Kidney tubule cell (primary cell): Measurements from ENCODE around the gene ADAMTS9.

Experiments used
- DNase-seq: peaks from one replicate; pipeline ENCODE4 v3.0.0-alpha.2; 2018; ENCODE audit warnings: low spot score

The ADAMTS9 gene

DNA sequence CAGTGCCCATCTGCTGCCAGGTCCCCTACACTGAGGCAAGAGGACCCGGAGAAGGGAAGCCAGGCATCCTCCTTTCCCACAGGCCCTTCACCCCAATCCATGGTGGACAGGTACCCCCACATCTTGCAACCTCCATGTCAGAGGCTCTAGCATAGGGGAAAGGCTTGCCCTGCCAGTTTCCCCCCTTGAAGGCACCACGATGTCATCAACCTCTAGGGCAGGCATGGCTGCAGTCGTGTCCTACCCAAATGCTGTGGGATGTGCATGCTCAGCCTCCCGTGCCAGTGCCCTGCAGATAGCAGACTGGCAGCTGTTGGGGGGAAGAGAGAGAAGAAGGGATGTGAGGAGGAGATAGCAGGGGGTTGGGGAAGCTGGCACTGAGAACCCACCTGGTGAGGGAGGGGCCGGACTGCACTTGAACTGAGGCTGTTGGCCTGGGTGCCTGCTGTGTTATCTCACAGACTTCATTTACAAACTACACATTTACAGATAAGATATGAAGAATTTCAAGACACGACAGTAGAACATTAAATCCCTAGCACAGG is 197.5 kb downstream of the ADAMTS9 start:
- no peak for DNase-seq

DNA sequence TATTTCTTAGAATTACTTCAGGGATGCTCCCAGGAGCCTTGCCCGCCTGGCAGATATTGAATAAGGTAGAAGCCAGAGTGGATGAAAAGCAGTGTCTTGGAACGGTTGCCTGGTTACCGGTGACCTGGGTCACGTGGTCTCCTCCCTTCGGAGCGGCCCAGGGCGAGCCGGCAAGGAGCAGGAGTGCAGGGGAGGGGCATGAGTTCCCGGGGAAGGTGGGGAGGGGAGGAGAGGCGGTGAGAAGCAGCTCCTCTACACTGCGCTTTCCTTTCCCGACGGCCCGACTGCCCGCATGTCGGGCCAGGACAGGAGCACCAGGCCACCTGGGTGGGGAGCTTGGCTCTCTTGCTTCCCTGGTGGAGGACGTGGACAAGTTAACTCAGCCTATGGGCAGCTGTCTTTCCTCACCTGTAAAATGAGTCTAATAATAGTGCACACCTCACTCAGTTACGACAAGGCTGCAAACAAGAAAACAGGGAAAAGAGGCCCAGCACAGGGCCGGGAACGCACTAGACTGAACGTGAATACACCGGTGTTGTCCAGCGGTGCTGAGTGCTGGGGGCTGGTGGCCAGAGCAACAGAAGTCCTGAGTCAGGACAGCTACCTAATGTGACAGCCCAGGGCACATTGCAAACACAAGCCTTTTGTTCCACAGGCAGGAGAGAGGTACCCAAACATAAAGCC is 198.3 kb downstream of the ADAMTS9 start:
- peak; percentile 86 for DNase-seq

DNA sequence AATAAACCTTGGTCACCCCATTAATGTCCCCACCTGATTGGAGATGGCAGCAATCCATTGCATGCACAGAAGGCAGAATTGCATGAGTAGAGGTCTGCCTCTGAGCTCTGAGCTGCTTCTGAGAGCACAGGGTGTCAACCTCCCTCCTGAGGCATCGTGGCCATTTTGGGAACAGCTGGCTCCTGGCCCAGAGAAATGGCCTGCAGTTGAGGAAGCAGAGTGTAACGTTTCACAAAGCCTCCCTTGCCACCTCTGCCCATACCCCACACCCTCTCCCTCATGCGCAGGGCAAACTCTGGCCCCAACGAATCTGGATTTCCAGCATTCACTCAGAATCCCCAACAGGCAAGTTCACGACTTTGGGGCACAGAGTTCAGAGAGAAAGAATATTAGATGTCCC is 198.9 kb downstream of the ADAMTS9 start:
- no peak for DNase-seq

DNA sequence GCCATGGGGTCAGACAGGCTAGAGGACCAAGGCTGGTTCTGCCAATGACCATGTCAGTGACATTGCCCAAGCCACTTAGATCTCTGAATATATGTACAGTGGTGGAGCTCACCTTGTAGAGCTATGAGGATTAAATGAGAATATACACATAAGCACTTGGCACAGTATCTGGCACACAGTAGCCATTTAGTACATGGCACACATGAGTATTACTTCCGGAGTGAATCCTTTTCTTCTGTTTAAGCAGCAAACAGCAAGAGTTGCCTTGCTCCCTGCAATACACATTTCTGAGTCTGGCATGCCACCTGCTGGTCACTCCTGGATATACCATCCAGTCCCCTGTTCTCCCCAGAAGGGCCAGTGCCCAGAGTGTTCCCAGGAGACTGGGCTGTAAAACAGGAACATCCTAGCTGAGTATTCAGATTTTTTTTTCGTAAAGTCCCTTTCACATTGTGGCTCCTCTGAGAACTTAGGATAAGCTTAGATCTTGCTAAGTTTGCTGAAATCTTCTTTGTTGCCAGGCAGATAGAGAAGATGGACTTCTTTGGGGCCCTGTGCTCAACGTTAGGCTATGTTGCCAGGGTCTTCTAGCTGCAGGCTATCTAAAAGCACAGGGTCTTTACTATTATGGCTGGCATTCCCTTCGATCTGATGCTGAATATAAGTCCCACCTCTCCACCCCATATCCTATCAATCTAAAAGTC is 203.4 kb downstream of the ADAMTS9 start:
- DNase-seq = peak; percentile 82

DNA sequence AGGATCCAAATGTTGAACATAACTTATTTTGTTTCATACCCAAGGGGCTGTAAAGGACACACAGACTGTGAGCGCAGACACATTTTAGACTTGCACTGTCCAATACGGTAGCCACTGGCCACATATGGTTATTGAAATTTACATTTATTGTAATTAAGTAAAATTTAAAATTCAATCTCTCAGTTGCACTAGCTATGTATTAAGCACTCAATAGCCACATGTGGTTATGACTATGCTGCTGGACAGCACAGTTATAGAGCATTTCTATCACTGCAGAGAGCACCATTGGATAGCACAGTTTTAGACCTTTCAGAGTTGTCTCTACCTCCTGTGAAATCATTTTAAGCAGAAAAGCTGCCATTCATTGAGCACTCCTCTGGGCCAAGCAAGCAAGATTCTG is 204.3 kb downstream of the ADAMTS9 start:
- no peak for DNase-seq

GRCh38 chr3:64475037-64475436 is 212.8 kb downstream of the ADAMTS9 start:
- DNase-seq = no peak

DNA sequence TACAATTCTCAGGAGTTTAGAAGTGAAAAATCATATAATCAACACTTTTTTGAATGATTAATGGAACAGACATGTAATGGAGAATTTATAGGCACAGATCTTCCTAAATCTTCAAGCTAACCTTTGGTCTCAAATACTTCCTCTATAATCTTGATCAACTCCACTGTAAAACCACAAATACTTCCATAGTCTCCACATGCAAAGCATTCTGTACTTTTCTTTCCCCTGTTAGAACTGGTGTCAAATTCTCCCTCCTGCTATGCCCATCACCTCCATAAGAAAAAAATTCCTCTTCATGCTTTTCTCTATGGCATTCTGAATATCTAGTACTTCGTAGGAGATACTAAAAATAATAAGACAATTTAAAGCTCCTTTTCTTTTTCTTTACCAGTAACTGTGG is 214.3 kb downstream of the ADAMTS9 start:
- DNase-seq = no peak

DNA sequence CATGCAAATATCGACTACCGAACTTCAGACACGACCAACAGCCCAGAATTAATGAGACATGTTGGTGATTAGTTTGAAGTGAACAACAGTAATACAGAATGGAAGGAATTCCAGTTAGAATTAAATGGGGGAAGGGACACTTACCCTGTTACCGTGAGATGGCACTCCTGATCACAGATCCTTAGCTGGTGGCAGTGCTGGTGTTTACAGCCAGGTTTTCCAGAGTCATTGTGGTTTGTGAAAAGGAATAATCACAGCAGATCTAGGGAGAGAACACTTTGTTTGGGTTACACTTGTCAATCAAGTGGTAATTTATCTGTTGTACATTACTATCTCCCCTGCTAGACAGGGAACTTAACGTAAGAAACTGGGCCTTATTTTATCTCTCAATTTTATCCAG is 217.4 kb downstream of the ADAMTS9 start:
- no peak for DNase-seq

DNA sequence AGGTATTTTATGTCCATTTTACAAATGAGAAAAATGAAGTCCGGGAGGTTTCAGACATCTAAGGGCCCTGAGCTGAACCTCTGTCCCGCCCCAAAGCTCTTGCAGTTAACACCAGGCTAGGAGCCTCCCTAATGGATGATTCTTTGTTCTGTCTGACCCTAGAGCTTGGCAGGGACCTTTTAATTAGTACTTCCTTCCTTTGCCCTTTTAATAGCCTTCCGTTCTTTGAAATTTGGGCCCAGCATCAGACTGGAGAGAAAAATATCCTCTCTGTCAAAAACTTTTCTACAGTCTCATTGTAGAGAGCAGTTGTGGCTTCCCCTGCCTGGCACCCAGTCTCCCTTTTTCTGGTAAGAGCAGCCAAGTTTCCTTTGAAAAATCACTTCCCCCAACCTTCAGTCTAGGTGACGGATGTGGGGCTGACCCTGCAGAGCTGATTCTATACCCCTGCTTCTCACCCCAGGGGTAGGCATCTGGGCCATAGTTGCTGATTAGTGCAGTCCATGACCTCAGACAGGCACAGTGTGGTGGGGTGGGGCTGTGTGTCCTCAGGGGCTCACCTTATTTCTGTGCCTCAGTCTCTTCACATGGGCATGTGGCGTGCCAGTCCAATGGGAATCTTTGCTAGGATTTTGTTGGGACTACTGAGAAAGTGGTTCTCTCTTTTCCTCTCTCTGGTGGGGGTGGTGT is 220.4 kb downstream of the ADAMTS9 start:
- DNase-seq = no peak
